ENCODE measurements around the gene TUBB6.
A peak's percentile ranks its signal among the peaks of the same experiment; 100 is the strongest.

Gene TUBB6

GRCh38 chr18:12283256-12283655, 24.8 kb upstream of the TUBB6 start:
- H3K4me3 ChIP-seq (ENCODE audit: low read depth, low read length): no peak overlapping the region
- DNase-seq (ENCODE audit: low read depth): no peak
- TF ChIP-seq, protein P1, sequence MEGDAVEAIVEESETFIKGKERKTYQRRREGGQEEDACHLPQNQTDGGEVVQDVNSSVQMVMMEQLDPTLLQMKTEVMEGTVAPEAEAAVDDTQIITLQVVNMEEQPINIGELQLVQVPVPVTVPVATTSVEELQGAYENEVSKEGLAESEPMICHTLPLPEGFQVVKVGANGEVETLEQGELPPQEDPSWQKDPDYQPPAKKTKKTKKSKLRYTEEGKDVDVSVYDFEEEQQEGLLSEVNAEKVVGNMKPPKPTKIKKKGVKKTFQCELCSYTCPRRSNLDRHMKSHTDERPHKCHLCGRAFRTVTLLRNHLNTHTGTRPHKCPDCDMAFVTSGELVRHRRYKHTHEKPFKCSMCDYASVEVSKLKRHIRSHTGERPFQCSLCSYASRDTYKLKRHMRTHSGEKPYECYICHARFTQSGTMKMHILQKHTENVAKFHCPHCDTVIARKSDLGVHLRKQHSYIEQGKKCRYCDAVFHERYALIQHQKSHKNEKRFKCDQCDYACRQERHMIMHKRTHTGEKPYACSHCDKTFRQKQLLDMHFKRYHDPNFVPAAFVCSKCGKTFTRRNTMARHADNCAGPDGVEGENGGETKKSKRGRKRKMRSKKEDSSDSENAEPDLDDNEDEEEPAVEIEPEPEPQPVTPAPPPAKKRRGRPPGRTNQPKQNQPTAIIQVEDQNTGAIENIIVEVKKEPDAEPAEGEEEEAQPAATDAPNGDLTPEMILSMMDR (IDR thresholded peaks at IDR 0.05; ENCODE audit: insufficient read depth, low read depth, low read length, missing control alignments): peak; percentile 13

DNA sequence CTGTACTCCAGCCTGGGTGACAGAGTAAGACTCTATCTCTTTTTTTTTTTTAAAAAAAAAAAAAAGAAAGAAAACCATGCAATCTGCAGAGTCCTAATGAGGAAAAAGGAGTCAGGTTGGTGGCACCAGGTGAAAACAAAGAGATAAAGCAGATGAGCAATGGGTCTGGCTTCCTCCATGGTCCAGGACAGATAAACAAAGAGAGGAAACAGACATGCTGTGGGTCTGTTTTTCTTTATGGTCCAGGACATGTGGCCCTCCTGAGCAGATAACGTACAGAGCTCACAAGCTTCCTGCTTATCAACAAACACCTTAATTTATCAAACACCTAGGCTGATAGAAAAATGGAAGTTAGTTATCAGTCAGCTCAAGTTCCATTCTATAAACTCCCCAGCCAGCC, 24.4 kb upstream of the TUBB6 start:
- TF ChIP-seq, protein P1 (IDR thresholded peaks at IDR 0.05; ENCODE audit: insufficient read depth, low read depth, low read length, missing control alignments): no peak
- DNase-seq (ENCODE audit: low read depth): no peak
- no peak overlapping the region for H3K4me3 ChIP-seq (ENCODE audit: low read depth, low read length)

GRCh38 chr18:12287131-12287681, 20.8 kb upstream of the TUBB6 start:
- TF ChIP-seq, protein P1 (IDR thresholded peaks at IDR 0.05; ENCODE audit: insufficient read depth, low read depth, low read length, missing control alignments): no peak
- H3K4me3 ChIP-seq (ENCODE audit: low read depth, low read length): no peak overlapping the region
- DNase-seq (ENCODE audit: low read depth): no peak

DNA sequence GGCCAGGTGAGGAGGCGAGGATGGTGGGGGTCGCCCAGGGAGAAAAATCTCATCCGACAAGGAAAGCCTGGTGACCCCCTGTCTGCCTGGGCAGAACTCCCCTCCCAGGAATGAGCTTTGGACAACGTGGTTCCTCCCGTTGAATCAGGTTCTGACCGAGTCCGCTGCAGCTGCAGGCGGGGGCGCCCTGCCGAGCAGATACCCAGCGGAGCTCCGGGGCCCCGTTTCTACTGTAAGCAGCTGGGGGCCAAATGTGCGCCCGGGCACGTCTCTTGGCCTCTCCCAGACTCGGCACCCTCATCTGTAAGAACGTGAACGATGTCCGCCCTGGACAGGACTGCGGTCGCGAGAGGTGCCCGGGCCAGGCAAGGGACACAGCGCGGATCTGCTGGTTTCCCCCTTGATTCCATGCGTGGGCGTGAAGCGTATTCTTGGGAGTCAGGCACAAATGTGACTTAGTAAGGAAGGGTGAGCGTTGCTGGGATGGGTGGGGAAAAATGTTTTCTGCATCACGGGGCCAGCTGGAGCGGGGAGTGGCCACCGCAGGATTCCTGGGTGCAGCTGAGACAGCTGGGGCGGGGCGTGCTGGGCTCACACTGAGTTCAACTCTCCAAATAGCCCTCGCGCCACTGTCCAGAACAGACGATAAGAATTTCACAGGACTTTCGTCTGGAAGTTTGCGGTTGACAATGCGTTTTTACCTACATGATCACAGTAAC, 20.2 kb upstream of the TUBB6 start:
- H3K4me3 ChIP-seq (ENCODE audit: low read depth, low read length): no peak overlapping the region
- DNase-seq (ENCODE audit: low read depth): no peak

DNA sequence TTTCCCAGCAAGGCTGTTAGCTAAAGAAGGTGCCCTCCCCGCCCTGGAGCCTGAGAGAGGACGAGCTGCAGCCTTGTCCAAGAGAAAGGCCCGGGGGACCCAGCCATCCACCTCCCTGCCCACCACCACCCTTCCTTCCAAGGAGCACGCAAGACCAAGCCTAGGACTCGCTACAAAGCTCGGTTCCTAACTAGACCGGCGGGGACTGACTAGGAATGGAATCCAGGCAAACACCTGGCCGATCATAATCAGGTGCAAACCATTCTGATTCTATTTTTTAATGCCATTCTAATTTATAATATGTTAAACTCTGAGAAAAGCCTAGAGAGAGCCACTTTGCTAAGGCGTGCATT, 19.7 kb upstream of the TUBB6 start:
- TF ChIP-seq, protein P1 (IDR thresholded peaks at IDR 0.05; ENCODE audit: insufficient read depth, low read depth, low read length, missing control alignments): no peak
- no peak overlapping the region for H3K4me3 ChIP-seq (ENCODE audit: low read depth, low read length)
- no peak for DNase-seq (ENCODE audit: low read depth)

More for the DNA sequence above, 20.2 kb upstream of the TUBB6 start:
- TF ChIP-seq, protein P1 (IDR thresholded peaks at IDR 0.05; ENCODE audit: insufficient read depth, low read depth, low read length, missing control alignments): no peak

DNA sequence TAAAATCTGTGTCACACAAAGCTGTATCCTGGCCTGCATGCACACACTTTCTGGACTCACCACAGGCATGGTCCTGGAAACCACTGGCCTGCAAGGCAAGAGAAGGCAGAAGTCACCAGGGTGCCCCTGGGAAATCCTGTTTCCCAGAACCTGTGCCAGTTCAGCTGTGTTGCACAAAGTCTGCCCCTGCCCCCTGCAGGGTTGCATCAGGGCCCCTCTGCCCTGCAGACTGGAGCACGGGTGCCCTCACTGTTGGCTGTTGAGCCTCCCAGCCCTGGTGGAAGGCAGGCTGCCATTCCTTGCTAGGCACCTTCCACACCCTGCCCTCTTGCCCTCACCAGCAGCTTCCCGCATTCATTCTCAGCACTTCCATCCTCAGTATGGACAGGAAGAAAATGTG, 18.0 kb upstream of the TUBB6 start:
- H3K4me3 ChIP-seq (ENCODE audit: low read depth, low read length): no peak overlapping the region
- DNase-seq (ENCODE audit: low read depth): no peak
- TF ChIP-seq, protein P1 (IDR thresholded peaks at IDR 0.05; ENCODE audit: insufficient read depth, low read depth, low read length, missing control alignments): no peak

- TF ChIP-seq, protein P1 (IDR thresholded peaks at IDR 0.05; ENCODE audit: insufficient read depth, low read depth, low read length, missing control alignments): no peak
- DNase-seq (ENCODE audit: low read depth): no peak
Observed at GRCh38 chr18:12291161-12291560, 16.9 kb upstream of the TUBB6 start.

More at GRCh38 chr18:12291161-12291560, 16.9 kb upstream of the TUBB6 start:
- H3K4me3 ChIP-seq (ENCODE audit: low read depth, low read length): no peak overlapping the region
